HG03520 (cell line): Measurements from ENCODE around the gene TRPC6.
"Not testable (repeated sequence)": the region's sequence is repeated elsewhere in the genome, so short reads cannot be mapped to it uniquely, and the experiment has no call there.

ENCODE experiments used
- ATAC-seq: cut with Tn5 transposase; IDR thresholded peaks from one replicate; pipeline ENCODE4 v1.9.1; 2021; ENCODE audit warnings: mild to moderate bottlenecking, moderate library complexity; ENCODE audit not compliant: unreplicated experiment

The TRPC6 gene

GRCh38 chr11:101523634-101524260, 60.1 kb downstream of the TRPC6 start:
- no peak for ATAC-seq

GRCh38 chr11:101523193-101523592, 60.6 kb downstream of the TRPC6 start:
- ATAC-seq = no peak

- no peak for ATAC-seq
Observed at GRCh38 chr11:101521821-101522220, 62.0 kb downstream of the TRPC6 start.

GRCh38 chr11:101516546-101516945, 67.3 kb downstream of the TRPC6 start:
- ATAC-seq = no peak

- no peak for ATAC-seq
Observed at GRCh38 chr11:101511065-101511464, 72.7 kb downstream of the TRPC6 start.

- no peak for ATAC-seq
Observed at GRCh38 chr11:101510591-101510990, 73.2 kb downstream of the TRPC6 start.

GRCh38 chr11:101509922-101510321, 73.9 kb downstream of the TRPC6 start:
- no peak for ATAC-seq

- no peak for ATAC-seq
Observed at GRCh38 chr11:101508370-101508769, 75.4 kb downstream of the TRPC6 start.

- ATAC-seq = no peak
Observed at GRCh38 chr11:101498891-101499290, 84.9 kb downstream of the TRPC6 start.

- no peak for ATAC-seq
Observed at GRCh38 chr11:101497291-101497690, 86.5 kb downstream of the TRPC6 start.

GRCh38 chr11:101487775-101488174, 96.0 kb downstream of the TRPC6 start:
- ATAC-seq = no peak

- ATAC-seq = no peak
Observed at GRCh38 chr11:101482556-101483124, 101.2 kb downstream of the TRPC6 start.

- ATAC-seq = no peak
Observed at GRCh38 chr11:101478587-101479369, 105.0 kb downstream of the TRPC6 start.

GRCh38 chr11:101477926-101478325, 105.9 kb downstream of the TRPC6 start:
- no peak for ATAC-seq

- no peak for ATAC-seq
Observed at GRCh38 chr11:101476191-101476590, 107.6 kb downstream of the TRPC6 start.

- ATAC-seq = no peak
Observed at GRCh38 chr11:101475699-101476098, 108.1 kb downstream of the TRPC6 start.

GRCh38 chr11:101474666-101475065, 109.1 kb downstream of the TRPC6 start:
- no peak for ATAC-seq

GRCh38 chr11:101470881-101471520, 112.8 kb downstream of the TRPC6 start:
- no peak for ATAC-seq

GRCh38 chr11:101470419-101470818, 113.4 kb downstream of the TRPC6 start:
- no peak for ATAC-seq

- no peak for ATAC-seq
Observed at GRCh38 chr11:101466352-101466751, 117.5 kb downstream of the TRPC6 start.

- ATAC-seq = not testable (repeated sequence)
Observed at GRCh38 chr11:101464388-101464787, 119.4 kb downstream of the TRPC6 start.

- ATAC-seq = no peak
Observed at GRCh38 chr11:101459020-101459419, 124.8 kb downstream of the TRPC6 start.
